HCT116 (cell line): ENCODE measurements around the gene GIPC3. TPM values are rescaled to one million over a fixed set of nuclear protein-coding genes. Genes with fewer than 3 reads are reported as not detected.

ENCODE experiments used
- ATAC-seq: fragments of 200-7000 bp; cut with Tn5 transposase; 2 replicates; pipeline ENCODE4 v1.9.1; 2020; ENCODE audit warnings: mild to moderate bottlenecking, moderate library complexity
- BruUV-seq: library from RNA; stranded (reverse); fragments of 400-500 nt; replicated peaks from 2 replicates; lab custom pipeline; 2021; lab: Mats Ljungman, UMichigan
- CTCF ChIA-PET: fragments of 300-600 bp; sonication (Branson Sonifier 250); formaldehyde crosslinking; loops from one replicate; lab custom pipeline; 2021; ENCODE audit warnings: antibody characterized with exemption; lab: Charles Lee
- POLR2A ChIA-PET: fragments of 300-600, 350-600 bp; sonication (Branson Sonifier 250); formaldehyde crosslinking; loops from one replicate; lab custom pipeline; 2021; ENCODE audit warnings: antibody characterized with exemption; lab: Charles Lee
- RAD21 ChIA-PET, 2 experiments: fragments of 300-600 bp; sonication (Branson Sonifier 250); formaldehyde crosslinking; loops; one replicate each; lab custom pipeline; 2023; ENCODE audit warnings: low total read pairs in 2 of 2; ENCODE audit not compliant: uncharacterized antibody in 2 of 2, unreplicated experiment in 2 of 2, low non-redundant PET in 1 of 2; lab: Charles Lee
- DNase-seq: peaks from one replicate; pipeline ENCODE4 v3.0.0-alpha.2; 2010; ENCODE audit warnings: low read depth, low spot score
- H2AFZ ChIP-seq: fragments of 200-600 bp; shearing (Covaris generic), sonication (generic); 2 replicates; pipeline ENCODE4 v1.6.1; 2017; ENCODE audit warnings: low read depth, mixed run types, mixed read lengths, antibody characterized with exemption, low read length; ENCODE audit not compliant: poor library complexity, severe bottlenecking
- H3K27ac ChIP-seq: 2 replicates; pipeline ENCODE4 v1.5.1; 2012; ENCODE audit warnings: low read depth, low read length
- H3K27me3 ChIP-seq: fragments of 200-600 bp; sonication (generic); 2 replicates; pipeline ENCODE4 v1.6.1; 2016; ENCODE audit warnings: mixed run types, low read length, mixed read lengths; ENCODE audit not compliant: insufficient read depth
- H3K36me3 ChIP-seq, 2 experiments: fragments of 200-500 bp in 1 of 2; fragments of 200-600 bp in 1 of 2; sonication (Bioruptor generic) in 1 of 2; sonication (generic) in 1 of 2; 2 replicates each; pipeline versions ENCODE4 v1.5.1 to v1.6.1; 2014 to 2016; ENCODE audit warnings: low read length in 2 of 2, inconsistent platforms in 1 of 2, mixed read lengths in 1 of 2, mixed run types in 1 of 2; ENCODE audit not compliant: insufficient read depth in 2 of 2, control insufficient read depth in 1 of 2
- H3K4me1 ChIP-seq, 2 experiments: fragments of 200-600 bp in 1 of 2; sonication (generic) in 1 of 2; 2 replicates each; pipeline versions ENCODE4 v1.5.1 to v1.6.1; 2012 to 2017; ENCODE audit warnings: low read length in 2 of 2, inconsistent platforms in 1 of 2, mild to moderate bottlenecking in 1 of 2, mixed read lengths in 1 of 2, mixed run types in 1 of 2, moderate library complexity in 1 of 2; ENCODE audit not compliant: insufficient read depth in 2 of 2, control insufficient read depth in 1 of 2
- H3K4me2 ChIP-seq: fragments of 200-600 bp; sonication (generic); 2 replicates; pipeline ENCODE4 v1.6.1; 2017; ENCODE audit warnings: mixed run types, low read length, mixed read lengths
- H3K4me3 ChIP-seq, 2 experiments: fragments of 200-600 bp in 1 of 2; sonication (generic) in 1 of 2; replicated peaks in 1 of 2; 2 replicates each; pipeline ENCODE4 v1.5.1; 2011 to 2016; ENCODE audit warnings: low read length in 2 of 2, control low read depth in 1 of 2, low read depth in 1 of 2, mild to moderate bottlenecking in 1 of 2, mixed read lengths in 1 of 2, mixed run types in 1 of 2
- H3K79me2 ChIP-seq: fragments of 200-600 bp; sonication (generic); 2 replicates; pipeline ENCODE4 v1.6.1; 2017; ENCODE audit warnings: mild to moderate bottlenecking, mixed run types, low read length, moderate library complexity, mixed read lengths; ENCODE audit not compliant: insufficient read depth
- H3K9ac ChIP-seq: fragments of 200-600 bp; sonication (generic); 2 replicates; pipeline ENCODE4 v1.6.1; 2016; ENCODE audit warnings: low read length, mixed read lengths
- H3K9me2 ChIP-seq: fragments of 200-600 bp; sonication (generic), shearing (Covaris generic); 2 replicates; pipeline ENCODE4 v1.6.1; 2017; ENCODE audit warnings: mixed run types, mild to moderate bottlenecking, moderate library complexity; ENCODE audit not compliant: insufficient read depth
- H3K9me3 ChIP-seq, 2 experiments: fragments of 200-500 bp in 1 of 2; fragments of 200-600 bp in 1 of 2; sonication (Bioruptor generic) in 1 of 2; sonication (generic) in 1 of 2; 2 replicates each; pipeline ENCODE4 v1.6.1; 2014 to 2017; ENCODE audit warnings: low read length in 2 of 2, mixed read lengths in 2 of 2, inconsistent platforms in 1 of 2, low read depth in 1 of 2, mild to moderate bottlenecking in 1 of 2, mixed run types in 1 of 2, moderate library complexity in 1 of 2; ENCODE audit not compliant: control insufficient read depth in 1 of 2, insufficient read depth in 1 of 2
- H4K20me1 ChIP-seq: fragments of 200-600 bp; sonication (generic), shearing (Covaris generic); 2 replicates; pipeline ENCODE4 v1.6.1; 2017; ENCODE audit warnings: mixed run types, mild to moderate bottlenecking, moderate library complexity; ENCODE audit not compliant: insufficient read depth
- ATF3 ChIP-seq: IDR thresholded peaks from 2 replicates; pipeline ENCODE4 v1.6.1; 2012
- CTCF ChIP-seq, 3 experiments: fragments of 200-600 bp in 1 of 3; sonication (generic) in 1 of 3; IDR thresholded peaks in 2 of 3; conservative IDR thresholded peaks in 1 of 3; 2 replicates each; pipeline ENCODE4 v1.5.1; 2012 to 2017; ENCODE audit warnings: low read depth in 2 of 3, low read length in 2 of 3, antibody characterized with exemption in 1 of 3, borderline replicate concordance in 1 of 3, control low read depth in 1 of 3, mild to moderate bottlenecking in 1 of 3, mixed read lengths in 1 of 3, mixed run types in 1 of 3, moderate library complexity in 1 of 3; ENCODE audit not compliant: insufficient read depth in 1 of 3
- EZH2 ChIP-seq: fragments of 200-600 bp; sonication (generic); IDR thresholded peaks from 2 replicates; pipeline ENCODE4 v1.6.1; 2017; ENCODE audit warnings: antibody characterized with exemption, mixed run types
- POLR2AphosphoS5 ChIP-seq: IDR thresholded peaks from 2 replicates; pipeline ENCODE4 v1.6.1; 2011; ENCODE audit warnings: mild to moderate bottlenecking, low read depth, low read length, moderate library complexity
- intact Hi-C: fragments of 100-400 bp; cut with micrococcal nuclease; formaldehyde crosslinking; loops from 2 replicates; pipeline ENCODE4 v1.10.0; 2022
- total RNA-seq: library from RNA; stranded (reverse); gene quantifications from one replicate; pipeline ENCODE4 v1.2.1, GENCODE V29; 2021; ENCODE audit not compliant: unreplicated experiment

The GIPC3 gene
- total RNA-seq, 1 experiment from 2014 or later, result not detected

- Histone ChIP-seq H3K36me3 (peaks cover 9 to 20% of the 10 kb centered on the region in 2 experiments; a peak in 3 of 4 replicates), H2AFZ (no peak overlapping the region), H3K27ac (no peak overlapping the region), H4K20me1 (no peaks in the 10 kb centered on the region), H3K9me2 (no peaks in the 10 kb centered on the region), H3K4me1 (peaks cover 3 to 22% of the 10 kb centered on the region in 2 experiments; a peak in 3 of 4 replicates), H3K4me3 (no peak overlapping the region), H3K79me2 (no peaks in the 10 kb centered on the region), H3K4me2 (no peak overlapping the region), H3K9ac (no peak overlapping the region), H3K27me3 (no peaks in the 10 kb centered on the region), H3K9me3 (no peaks in the 10 kb centered on the region)
- ChIA-PET RAD21 (no interaction called here), CTCF (no interaction called here), POLR2A (interaction anchor here (0.6 to 1.0 kb wide), 2 partner anchors 11 to 37 kb away, joined by 3 to 6 read pairs; no protein-coding TSS in a partner anchor)
- ATAC-seq (0 out of 2 replicates have a peak, but pooled peaks have one; percentile 1), DNase-seq (no peak)
- intact Hi-C loops, result no loop called here
- TF ChIP-seq EZH2, result no peak
- no TSS peak for BruUV-seq
Measured at GRCh38 chr19:3536429-3537100, 48.7 kb upstream of the GIPC3 start.

GRCh38 chr19:3537101-3537437 is 48.2 kb upstream of the GIPC3 start:
- DNase-seq (no peak), ATAC-seq (peak; percentile 1; the same call in 1 of the 2 replicates)
- H4K20me1 ChIP-seq, result no peaks in the 10 kb centered on the region
- no peak for TF ChIP-seq CTCF (IDR thresholded peaks at IDR 0.05 in 2 of 3, conservative IDR thresholded peaks at IDR 0.05 in 1 of 3; ENCODE audit: borderline replicate concordance in 1 of 3, insufficient read depth in 1 of 3, low read depth in 2 of 3, low read length in 2 of 3)
- TF ChIP-seq POLR2AphosphoS5, result 0 out of 2 replicates have a peak, but pooled peaks have one; percentile 2
- TF ChIP-seq ATF3, result no peak
- no TSS peak for BruUV-seq
- POLR2A ChIA-PET, result interaction anchor here (0.6 to 1.0 kb wide), 2 partner anchors 12 to 37 kb away, joined by 3 to 6 read pairs; no protein-coding TSS in a partner anchor
- H3K9me3 ChIP-seq, result no peaks in the 10 kb centered on the region
- no peak overlapping the region for H3K4me2 ChIP-seq
- H3K9ac ChIP-seq, result no peak overlapping the region
- no peaks in the 10 kb centered on the region for H3K27me3 ChIP-seq
- peaks cover 3 to 22% of the 10 kb centered on the region in 2 experiments; a peak in 3 of 4 replicates for H3K4me1 ChIP-seq
- H2AFZ ChIP-seq, result no peak overlapping the region
- H3K27ac ChIP-seq, result no peak overlapping the region
- peaks cover 9 to 19% of the 10 kb centered on the region in 2 experiments; a peak in 3 of 4 replicates for H3K36me3 ChIP-seq
- CTCF ChIA-PET, result no interaction called here
- H3K79me2 ChIP-seq, result no peaks in the 10 kb centered on the region
- H3K9me2 ChIP-seq, result no peaks in the 10 kb centered on the region
- no peak overlapping the region for H3K4me3 ChIP-seq
- RAD21 ChIA-PET, result no interaction called here
- intact Hi-C loops, result no loop called here
